Natural killer cell (primary cell): Measurements from ENCODE around the gene CRCP. TPM values are rescaled to one million over a fixed set of nuclear protein-coding genes. Genes with fewer than 3 reads are reported as not detected.

Experiments used
- ATAC-seq, 3 donors: fragments of 150-1000 bp in 2 of 3; fragments of 200-7000 bp in 1 of 3; cut with Tn5 transposase; 1 replicate in 1 of 3; 2 replicates in 2 of 3; pipeline ENCODE4 v1.10.0; 2021; ENCODE audit warnings: mild to moderate bottlenecking in 2 of 3, moderate library complexity in 2 of 3
- DNase-seq, 2 donors: peaks; one replicate each; pipeline versions ENCODE4 v3.0.0 to v3.0.0-alpha.2; 2013 to 2021; ENCODE audit warnings: mixed read lengths in 1 of 2
- H3K27ac ChIP-seq: one replicate; pipeline ENCODE4 v1.5.1; 2013; ENCODE audit warnings: mild to moderate bottlenecking, low read length
- H3K27me3 ChIP-seq: one replicate; pipeline ENCODE4 v1.6.1; 2013; ENCODE audit warnings: low read length; ENCODE audit not compliant: control insufficient read depth, insufficient read depth
- H3K36me3 ChIP-seq: one replicate; pipeline ENCODE4 v1.6.1; 2013; ENCODE audit warnings: low read length; ENCODE audit not compliant: control insufficient read depth, insufficient read depth
- H3K4me1 ChIP-seq: one replicate; pipeline ENCODE4 v1.6.1; 2013; ENCODE audit warnings: low read length; ENCODE audit not compliant: control insufficient read depth, insufficient read depth
- H3K4me3 ChIP-seq: one replicate; pipeline ENCODE4 v1.5.1; 2013; ENCODE audit warnings: low read length
- H3K9me3 ChIP-seq: one replicate; pipeline ENCODE4 v1.6.1; 2013; ENCODE audit warnings: low read length; ENCODE audit not compliant: control insufficient read depth, insufficient read depth
- H3K27ac Mint-ChIP-seq, 2 donors: one replicate each; pipeline ENCODE4 v1.8.0; 2022; ENCODE audit warnings: mild to moderate bottlenecking in 2 of 2, mixed read lengths in 2 of 2, moderate library complexity in 1 of 2
- H3K27me3 Mint-ChIP-seq, 2 donors: one replicate each; pipeline ENCODE4 v1.8.0; 2022; ENCODE audit warnings: low read depth in 2 of 2, mixed read lengths in 2 of 2
- H3K36me3 Mint-ChIP-seq: one replicate; pipeline ENCODE4 v1.8.0; 2022; ENCODE audit warnings: mixed read lengths
- H3K4me1 Mint-ChIP-seq, 2 donors: one replicate each; pipeline ENCODE4 v1.8.0; 2022; ENCODE audit warnings: mixed read lengths in 2 of 2
- H3K4me3 Mint-ChIP-seq: one replicate; pipeline ENCODE4 v1.8.0; 2022; ENCODE audit warnings: mild to moderate bottlenecking, moderate library complexity, mixed read lengths
- H3K9me3 Mint-ChIP-seq, 2 donors: one replicate each; pipeline ENCODE4 v1.8.0; 2022; ENCODE audit warnings: mixed read lengths in 2 of 2
- WGBS: methylation state at CpG from one replicate; pipeline ENCODE4 v1.1.7; 2013; ENCODE audit warnings: missing lambda C conversion rate; ENCODE audit not compliant: insufficient coverage; 5-methylcytosine and 5-hydroxymethylcytosine counted together
- intact Hi-C: fragments of 100-400 bp; cut with micrococcal nuclease; formaldehyde crosslinking; loops from one replicate; pipeline ENCODE4 v1.14.2; 2022
- total RNA-seq, 4 donors: library from RNA; stranded (reverse); fragments of 120-200 nt in 1 of 4; gene quantifications; one replicate each; pipeline versions ENCODE4 v1.2.3 to v1.2.4, GENCODE V29; 2013 to 2022
- TF ChIP-seq, protein P1 (sequence below): fragments of 200-600 bp; IDR thresholded peaks from one replicate; pipeline ENCODE4 v1.8.0; 2022; ENCODE audit warnings: antibody characterized with exemption

Gene CRCP
- total RNA-seq, 3 donors from 2014 or later (not counting 1 experiment from before 2014, with no cell fraction given), result 67.5 to 72.1 (median 68.0) TPM

GRCh38 chr7:66193146-66193725 lies 78.6 kb downstream of the CRCP start:
- Histone ChIP-seq H3K27me3 (no peaks in the 10 kb centered on the region), H3K27ac (no peak overlapping the region), H3K4me1 (no peaks in the 10 kb centered on the region), H3K36me3 (no peaks in the 10 kb centered on the region), H3K9me3 (no peaks in the 10 kb centered on the region), H3K4me3 (no peak overlapping the region)
- WGBS, result 77% methylated on average over 6 of the region's 6 CpGs
- intact Hi-C loops, result no loop called here
- Mint-ChIP-seq H3K4me3 (no peak overlapping the region), H3K9me3 (no peaks in the 10 kb centered on the region), H3K36me3 (no peaks in the 10 kb centered on the region), H3K27me3 (no peaks in the 10 kb centered on the region), H3K27ac (no peak overlapping the region), H3K4me1 (no peaks in the 10 kb centered on the region)
- no peak for DNase-seq
- TF ChIP-seq, protein P1, sequence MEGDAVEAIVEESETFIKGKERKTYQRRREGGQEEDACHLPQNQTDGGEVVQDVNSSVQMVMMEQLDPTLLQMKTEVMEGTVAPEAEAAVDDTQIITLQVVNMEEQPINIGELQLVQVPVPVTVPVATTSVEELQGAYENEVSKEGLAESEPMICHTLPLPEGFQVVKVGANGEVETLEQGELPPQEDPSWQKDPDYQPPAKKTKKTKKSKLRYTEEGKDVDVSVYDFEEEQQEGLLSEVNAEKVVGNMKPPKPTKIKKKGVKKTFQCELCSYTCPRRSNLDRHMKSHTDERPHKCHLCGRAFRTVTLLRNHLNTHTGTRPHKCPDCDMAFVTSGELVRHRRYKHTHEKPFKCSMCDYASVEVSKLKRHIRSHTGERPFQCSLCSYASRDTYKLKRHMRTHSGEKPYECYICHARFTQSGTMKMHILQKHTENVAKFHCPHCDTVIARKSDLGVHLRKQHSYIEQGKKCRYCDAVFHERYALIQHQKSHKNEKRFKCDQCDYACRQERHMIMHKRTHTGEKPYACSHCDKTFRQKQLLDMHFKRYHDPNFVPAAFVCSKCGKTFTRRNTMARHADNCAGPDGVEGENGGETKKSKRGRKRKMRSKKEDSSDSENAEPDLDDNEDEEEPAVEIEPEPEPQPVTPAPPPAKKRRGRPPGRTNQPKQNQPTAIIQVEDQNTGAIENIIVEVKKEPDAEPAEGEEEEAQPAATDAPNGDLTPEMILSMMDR, result no peak
- no peak for ATAC-seq

DNA sequence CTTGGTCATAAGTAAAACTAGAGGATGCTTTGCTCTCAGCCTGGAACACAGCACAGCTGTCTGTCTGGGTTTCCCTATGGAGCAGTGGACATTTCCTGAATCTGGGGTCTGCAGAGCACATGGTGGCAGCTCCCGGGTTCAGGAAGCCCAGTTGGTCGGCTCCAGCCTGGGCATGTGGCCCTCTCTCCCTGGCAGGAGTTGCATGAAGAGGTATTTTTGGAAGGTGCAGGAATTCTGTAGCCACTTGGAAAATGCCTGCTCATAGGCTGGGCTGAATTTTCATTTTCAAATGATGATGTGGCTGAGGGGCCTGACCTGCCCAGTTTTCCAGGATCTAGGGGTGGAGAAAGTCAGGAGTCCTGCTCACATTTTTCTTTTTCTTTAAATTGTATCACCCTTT lies 83.8 kb downstream of the CRCP start:
- Mint-ChIP-seq H3K27me3 (no peaks in the 10 kb centered on the region), H3K36me3 (no peaks in the 10 kb centered on the region)
- WGBS, result 74% methylated on average over 2 of the region's 2 CpGs

DNA sequence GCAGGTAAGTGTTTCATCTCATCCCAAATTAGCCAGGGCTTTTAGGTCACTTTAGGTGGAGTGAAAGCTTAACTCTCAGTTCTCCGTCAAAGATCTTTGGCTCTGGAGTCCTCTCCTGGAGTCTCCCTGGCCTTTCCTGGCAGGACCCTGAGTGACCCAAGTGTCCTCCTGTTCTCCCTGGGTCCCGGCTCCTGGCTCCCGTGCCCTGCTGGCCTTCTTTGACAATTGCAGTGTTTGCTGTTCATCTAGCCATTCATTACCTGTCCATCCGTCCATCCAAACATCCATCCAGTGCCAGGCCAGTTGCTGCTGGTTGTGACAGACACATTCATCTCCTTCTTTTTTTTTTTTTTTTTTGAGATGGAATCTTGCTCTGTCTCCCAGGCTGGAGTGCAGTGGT lies 84.3 kb downstream of the CRCP start:
- Mint-ChIP-seq H3K4me3 (no peak overlapping the region), H3K36me3 (no peaks in the 10 kb centered on the region), H3K9me3 (no peaks in the 10 kb centered on the region), H3K27ac (no peak overlapping the region), H3K4me1 (peaks cover 7 to 8% of the 10 kb centered on the region in 2 donors), H3K27me3 (no peaks in the 10 kb centered on the region)
- no peak for DNase-seq
- Histone ChIP-seq H3K4me1 (no peaks in the 10 kb centered on the region), H3K36me3 (no peaks in the 10 kb centered on the region), H3K9me3 (no peaks in the 10 kb centered on the region), H3K27ac (no peak overlapping the region), H3K4me3 (no peak overlapping the region), H3K27me3 (no peaks in the 10 kb centered on the region)
- intact Hi-C loops, result no loop called here
- WGBS, result 82% methylated on average over 4 of the region's 4 CpGs
- ATAC-seq, result no peak
- TF ChIP-seq, protein P1, result no peak

More for the DNA sequence above, 83.8 kb downstream of the CRCP start:
- H3K27ac Mint-ChIP-seq, result no peak overlapping the region
- H3K9me3 ChIP-seq, result no peaks in the 10 kb centered on the region
- no peaks in the 10 kb centered on the region for H3K36me3 ChIP-seq
- H3K27ac ChIP-seq, result no peak overlapping the region
- H3K27me3 ChIP-seq, result no peaks in the 10 kb centered on the region
- H3K4me1 ChIP-seq, result no peaks in the 10 kb centered on the region
- no peaks in the 10 kb centered on the region for H3K9me3 Mint-ChIP-seq
- no peak for ATAC-seq
- intact Hi-C loops, result no loop called here
- H3K4me3 Mint-ChIP-seq, result no peak overlapping the region
- no peak overlapping the region for H3K4me3 ChIP-seq
- H3K4me1 Mint-ChIP-seq, result peaks cover 7 to 8% of the 10 kb centered on the region in 2 donors
- no peak for DNase-seq
- TF ChIP-seq, protein P1, result no peak

GRCh38 chr7:66202441-66202840 lies 87.8 kb downstream of the CRCP start:
- ATAC-seq (no peak), DNase-seq (no peak)
- Mint-ChIP-seq H3K27ac (peak overlapping the region; percentile 20 to 39), H3K4me1 (peaks cover 20 to 21% of the 10 kb centered on the region in 2 donors), H3K27me3 (no peaks in the 10 kb centered on the region), H3K36me3 (no peaks in the 10 kb centered on the region), H3K9me3 (no peaks in the 10 kb centered on the region), H3K4me3 (peak overlapping the region; percentile 11)
- TF ChIP-seq, protein P1, result no peak
- H3K9me3 ChIP-seq, result no peaks in the 10 kb centered on the region
- intact Hi-C loops, result loop anchor here (10.0 kb wide), 1 partner anchor 88 kb away; the partner anchor contains the start of gene CRCP
- H3K4me3 ChIP-seq, result no peak overlapping the region
- H3K4me1 ChIP-seq, result peaks cover 16% of the 10 kb centered on the region
- no peaks in the 10 kb centered on the region for H3K36me3 ChIP-seq
- no peak overlapping the region for H3K27ac ChIP-seq
- H3K27me3 ChIP-seq, result peaks cover 2% of the 10 kb centered on the region
- WGBS, result 34% methylated on average over 8 of the region's 8 CpGs
